Smooth muscle cell (in vitro differentiated cells): ENCODE measurements around the gene SLC9A5. TPM values are rescaled to one million over a fixed set of nuclear protein-coding genes. Genes with fewer than 3 reads are reported as not detected.

Experiments
- DNase-seq: peaks from one replicate; lab custom pipeline; 2025; ENCODE audit not compliant: unreplicated experiment; lab: John Stamatoyannopoulos, UW
- H2AFZ ChIP-seq: fragments of 200-600 bp; sonication (generic); 2 replicates; pipeline ENCODE4 v1.6.0; 2016; ENCODE audit warnings: antibody characterized with exemption, low read depth, mild to moderate bottlenecking
- H3F3A ChIP-seq: fragments of 200-600 bp; sonication (generic); 2 replicates; pipeline ENCODE4 v1.6.0; 2017; ENCODE audit warnings: antibody characterized with exemption, low read depth
- H3K27ac ChIP-seq: fragments of 200-600 bp; sonication (generic); 2 replicates; pipeline ENCODE4 v1.5.1; 2016; ENCODE audit warnings: low read depth, mild to moderate bottlenecking
- H3K27me3 ChIP-seq: fragments of 200-600 bp; sonication (generic); 2 replicates; pipeline ENCODE4 v1.6.1; 2016; ENCODE audit warnings: low read depth, mild to moderate bottlenecking
- H3K36me3 ChIP-seq: fragments of 200-600 bp; sonication (generic); 2 replicates; pipeline ENCODE4 v1.5.1; 2016; ENCODE audit warnings: low read depth
- H3K4me1 ChIP-seq: fragments of 200-600 bp; sonication (generic); 2 replicates; pipeline ENCODE4 v1.5.1; 2016; ENCODE audit warnings: low read depth
- H3K4me2 ChIP-seq: fragments of 200-600 bp; sonication (generic); 2 replicates; pipeline ENCODE4 v1.6.0; 2016; ENCODE audit warnings: mild to moderate bottlenecking
- H3K4me3 ChIP-seq: fragments of 200-600 bp; sonication (generic); 2 replicates; pipeline ENCODE4 v1.5.1; 2016; ENCODE audit warnings: mild to moderate bottlenecking
- H3K79me2 ChIP-seq: fragments of 200-600 bp; sonication (generic); 2 replicates; pipeline ENCODE4 v1.6.0; 2016; ENCODE audit warnings: low read depth, mild to moderate bottlenecking
- H3K9ac ChIP-seq: fragments of 200-600 bp; sonication (generic); 2 replicates; pipeline ENCODE4 v1.6.0; 2016; ENCODE audit warnings: low read depth
- H3K9me3 ChIP-seq: fragments of 200-600 bp; sonication (generic); replicated peaks from 2 replicates; pipeline ENCODE4 v1.5.1; 2016; ENCODE audit warnings: low read depth
- H4K20me1 ChIP-seq: fragments of 200-600 bp; sonication (generic); 2 replicates; pipeline ENCODE4 v1.6.0; 2016; ENCODE audit warnings: low read depth
- WGBS: methylation state at CpG from one replicate; pipeline ENCODE4 v1.1.7; 2016; ENCODE audit warnings: low lambda C conversion rate; 5-methylcytosine and 5-hydroxymethylcytosine counted together
- polyA plus RNA-seq: library from polyadenylated mRNA; unstranded; fragments of >200 nt; fragmentation: Nextera tagmentation; extraction: Ambion mirVana; gene quantifications from 2 replicates; pipeline ENCODE4 v1.2.1, GENCODE V29; 2016
- total RNA-seq: library from RNA; depleted of rRNA; stranded (reverse); fragments of >200 nt; gene quantifications from 2 replicates; pipeline ENCODE4 v1.2.3, GENCODE V29; 2014
- TF ChIP-seq, protein P1 (sequence below): fragments of 200-600 bp; sonication (generic); IDR thresholded peaks from 2 replicates; pipeline ENCODE4 v1.5.1; 2017; ENCODE audit warnings: borderline replicate concordance, mild to moderate bottlenecking, antibody characterized with exemption; ENCODE audit not compliant: insufficient read depth, poor library complexity, severe bottlenecking

Gene SLC9A5
- total and polyA plus RNA-seq, 2 experiments from 2014 or later = 2.1 to 9.1 TPM

DNA sequence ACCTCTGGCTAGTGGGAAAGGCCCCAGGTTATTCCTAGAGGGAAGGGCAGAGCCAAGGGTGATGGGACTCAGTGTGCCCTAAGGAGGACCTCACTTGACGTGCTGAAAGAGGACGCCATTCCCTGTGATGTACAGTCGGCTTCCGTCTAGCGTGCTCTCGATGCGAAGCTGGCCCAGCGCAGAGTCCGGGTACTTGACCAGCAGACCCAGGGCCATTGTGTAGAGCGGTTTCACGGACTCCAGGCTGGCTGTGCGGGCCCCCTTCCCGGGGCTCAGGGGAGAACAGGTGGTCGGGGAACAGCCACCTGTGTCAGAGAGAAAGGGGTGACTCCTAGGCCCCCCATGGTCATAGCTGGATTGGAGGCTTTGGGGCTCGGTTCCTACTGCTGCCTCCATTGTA lies 50.5 kb downstream of the SLC9A5 start:
- H3K27me3 ChIP-seq = no peaks in the 10 kb centered on the region
- H3K9ac ChIP-seq = no peak overlapping the region
- H3K4me2 ChIP-seq = no peak overlapping the region
- no peaks in the 10 kb centered on the region for H3K9me3 ChIP-seq
- H4K20me1 ChIP-seq = no peaks in the 10 kb centered on the region
- TF ChIP-seq, protein P1, sequence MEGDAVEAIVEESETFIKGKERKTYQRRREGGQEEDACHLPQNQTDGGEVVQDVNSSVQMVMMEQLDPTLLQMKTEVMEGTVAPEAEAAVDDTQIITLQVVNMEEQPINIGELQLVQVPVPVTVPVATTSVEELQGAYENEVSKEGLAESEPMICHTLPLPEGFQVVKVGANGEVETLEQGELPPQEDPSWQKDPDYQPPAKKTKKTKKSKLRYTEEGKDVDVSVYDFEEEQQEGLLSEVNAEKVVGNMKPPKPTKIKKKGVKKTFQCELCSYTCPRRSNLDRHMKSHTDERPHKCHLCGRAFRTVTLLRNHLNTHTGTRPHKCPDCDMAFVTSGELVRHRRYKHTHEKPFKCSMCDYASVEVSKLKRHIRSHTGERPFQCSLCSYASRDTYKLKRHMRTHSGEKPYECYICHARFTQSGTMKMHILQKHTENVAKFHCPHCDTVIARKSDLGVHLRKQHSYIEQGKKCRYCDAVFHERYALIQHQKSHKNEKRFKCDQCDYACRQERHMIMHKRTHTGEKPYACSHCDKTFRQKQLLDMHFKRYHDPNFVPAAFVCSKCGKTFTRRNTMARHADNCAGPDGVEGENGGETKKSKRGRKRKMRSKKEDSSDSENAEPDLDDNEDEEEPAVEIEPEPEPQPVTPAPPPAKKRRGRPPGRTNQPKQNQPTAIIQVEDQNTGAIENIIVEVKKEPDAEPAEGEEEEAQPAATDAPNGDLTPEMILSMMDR = no peak
- H3K79me2 ChIP-seq = no peaks in the 10 kb centered on the region
- no peak overlapping the region for H3K27ac ChIP-seq
- H2AFZ ChIP-seq = no peak overlapping the region
- no peaks in the 10 kb centered on the region for H3K36me3 ChIP-seq
- no peak for DNase-seq
- no peak overlapping the region for H3K4me3 ChIP-seq
- H3F3A ChIP-seq = no peaks in the 10 kb centered on the region
- no peaks in the 10 kb centered on the region for H3K4me1 ChIP-seq
- WGBS = 93% methylated on average over 15 of the region's 15 CpGs

DNA sequence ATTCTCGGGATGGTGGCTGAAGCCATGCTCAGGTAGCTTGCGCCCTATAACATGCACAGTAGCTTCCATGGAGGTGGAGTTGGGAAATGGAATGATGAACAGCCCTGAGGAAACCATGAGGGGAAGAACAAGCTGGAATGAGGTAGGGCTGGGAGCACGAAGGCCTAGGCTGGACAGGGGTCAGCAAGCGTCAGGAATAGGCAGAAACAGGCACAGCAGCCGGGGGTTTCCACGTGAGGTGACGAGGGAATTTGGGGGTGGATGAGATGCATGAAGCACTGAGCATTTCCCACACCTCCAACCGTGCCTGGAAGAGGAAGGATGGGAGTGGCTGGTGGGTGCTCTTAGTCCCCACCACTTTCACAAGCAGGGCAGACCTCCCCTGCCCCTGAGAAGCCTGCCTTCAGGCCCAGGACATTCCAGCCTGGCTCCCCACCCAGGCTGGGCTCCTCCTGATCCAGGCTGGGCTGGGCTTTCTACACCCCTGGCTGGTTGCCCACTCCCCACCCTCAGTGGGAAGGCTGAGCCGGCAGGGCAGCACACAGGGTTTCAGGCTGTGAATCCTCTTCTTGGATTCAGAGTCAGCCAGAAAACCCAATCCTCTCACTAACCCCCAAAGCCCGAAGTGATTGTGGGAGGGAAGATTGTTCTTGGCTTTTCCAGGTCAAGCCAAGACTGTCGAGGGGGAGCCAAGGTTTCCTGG lies 52.5 kb downstream of the SLC9A5 start:
- H3K27me3 ChIP-seq = no peaks in the 10 kb centered on the region
- no peaks in the 10 kb centered on the region for H3F3A ChIP-seq
- WGBS = 89% methylated on average over 11 of the region's 11 CpGs
- no peaks in the 10 kb centered on the region for H4K20me1 ChIP-seq
- no peak for DNase-seq
- H3K27ac ChIP-seq = no peak overlapping the region
- no peak overlapping the region for H3K4me3 ChIP-seq
- no peaks in the 10 kb centered on the region for H3K4me1 ChIP-seq
- H3K79me2 ChIP-seq = no peaks in the 10 kb centered on the region
- no peaks in the 10 kb centered on the region for H3K36me3 ChIP-seq
- no peak overlapping the region for H3K9ac ChIP-seq
- H3K9me3 ChIP-seq = no peaks in the 10 kb centered on the region
- TF ChIP-seq, protein P1 = no peak
- H2AFZ ChIP-seq = no peak overlapping the region
- no peak overlapping the region for H3K4me2 ChIP-seq

DNA sequence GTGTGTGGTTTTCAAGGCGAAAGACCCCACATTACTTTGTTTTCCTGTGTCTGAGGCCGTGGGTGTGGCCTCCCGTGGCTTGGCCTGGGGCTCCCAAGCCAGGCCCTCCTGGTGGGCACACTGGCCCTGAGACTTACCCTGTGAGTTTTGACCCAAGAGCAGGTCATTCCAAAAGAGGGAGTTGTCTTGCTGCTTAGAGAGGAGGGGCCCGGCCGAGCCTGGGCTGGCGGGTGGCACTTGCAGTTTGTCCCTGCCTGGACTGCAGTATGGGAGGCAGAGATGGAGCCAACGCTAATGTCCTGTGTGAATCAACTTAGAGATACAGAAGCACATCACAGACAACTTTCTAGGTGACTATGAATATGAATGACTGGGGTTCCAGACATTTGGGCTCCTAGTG lies 53.3 kb downstream of the SLC9A5 start:
- H3F3A ChIP-seq = no peaks in the 10 kb centered on the region
- no peaks in the 10 kb centered on the region for H3K9me3 ChIP-seq
- H3K27me3 ChIP-seq = no peaks in the 10 kb centered on the region
- TF ChIP-seq, protein P1 = no peak
- no peaks in the 10 kb centered on the region for H3K36me3 ChIP-seq
- no peaks in the 10 kb centered on the region for H3K4me1 ChIP-seq
- no peak overlapping the region for H3K4me3 ChIP-seq
- WGBS = 91% methylated on average over 7 of the region's 7 CpGs
- H3K79me2 ChIP-seq = no peaks in the 10 kb centered on the region
- no peaks in the 10 kb centered on the region for H4K20me1 ChIP-seq
- DNase-seq = no peak
- no peak overlapping the region for H3K4me2 ChIP-seq
- no peak overlapping the region for H2AFZ ChIP-seq
- H3K9ac ChIP-seq = no peak overlapping the region
- H3K27ac ChIP-seq = no peak overlapping the region

DNA sequence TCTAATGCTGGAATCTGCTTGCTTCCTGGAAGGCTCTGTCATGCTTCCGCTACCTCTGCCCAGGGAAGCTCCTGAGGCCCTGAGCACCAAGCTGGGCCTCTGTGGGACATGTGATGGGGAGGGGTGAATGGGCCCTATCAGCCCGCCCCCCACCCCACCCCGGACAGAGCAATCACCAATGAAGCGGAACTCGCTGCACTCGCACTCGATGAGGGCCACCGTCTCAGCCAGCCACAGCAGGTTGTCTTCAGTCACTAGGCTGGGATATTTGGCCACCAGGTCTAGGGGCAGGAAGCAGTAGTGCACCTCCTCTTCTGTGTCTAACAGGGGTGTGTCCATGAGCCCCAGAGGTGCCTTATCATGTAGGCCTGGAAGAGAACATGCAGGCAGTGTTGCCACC lies 54.2 kb downstream of the SLC9A5 start:
- H3K27me3 ChIP-seq = no peaks in the 10 kb centered on the region
- no peak overlapping the region for H2AFZ ChIP-seq
- TF ChIP-seq, protein P1 = no peak
- no peak overlapping the region for H3K27ac ChIP-seq
- 92% methylated on average over 8 of the region's 8 CpGs for WGBS
- H3K4me1 ChIP-seq = no peaks in the 10 kb centered on the region
- H3K9ac ChIP-seq = no peak overlapping the region
- no peak overlapping the region for H3K4me3 ChIP-seq
- no peaks in the 10 kb centered on the region for H3K9me3 ChIP-seq
- no peaks in the 10 kb centered on the region for H3K36me3 ChIP-seq
- no peak overlapping the region for H3K4me2 ChIP-seq
- no peaks in the 10 kb centered on the region for H4K20me1 ChIP-seq
- no peaks in the 10 kb centered on the region for H3K79me2 ChIP-seq
- no peaks in the 10 kb centered on the region for H3F3A ChIP-seq
- DNase-seq = no peak
